SK-N-SH (cell line): ENCODE measurements around the gene PCYT1A. TPM values are rescaled to one million over a fixed set of nuclear protein-coding genes. Genes with fewer than 3 reads are reported as not detected.

Experiments
- CTCF ChIA-PET: fragments of 300-600, 350-600 bp; formaldehyde crosslinking; extraction: SDS; loops from one replicate; lab custom pipeline; 2021; lab: Yijun Ruan, JAX
- POLR2A ChIA-PET: fragments of 350-600 bp; sonication (Branson Sonifier 250); formaldehyde crosslinking; extraction: SDS; loops from one replicate; lab custom pipeline; 2020; ENCODE audit warnings: antibody characterized with exemption, inconsistent platforms; lab: Yijun Ruan, JAX
- DNase-seq: peaks from one replicate; pipeline ENCODE4 v3.0.0; 2012
- H2AFZ ChIP-seq: fragments of 200-600 bp; sonication (generic); 2 replicates; pipeline ENCODE4 v1.8.1; 2016; ENCODE audit warnings: antibody characterized with exemption, mild to moderate bottlenecking, low read depth
- H3F3A ChIP-seq: fragments of 200-600 bp; sonication (generic); replicated peaks from 2 replicates; pipeline ENCODE3; 2016; ENCODE audit warnings: antibody characterized with exemption, mild to moderate bottlenecking; ENCODE audit not compliant: insufficient read depth
- H3K27ac ChIP-seq, 2 experiments: fragments of 200-500 bp in 1 of 2; fragments of 200-600 bp in 1 of 2; sonication (Bioruptor generic) in 1 of 2; sonication (generic), shearing (Covaris generic) in 1 of 2; 2 replicates each; pipeline versions ENCODE4 v1.5.1 to v1.6.1; 2014 to 2016; ENCODE audit warnings: low read depth in 2 of 2, inconsistent platforms in 1 of 2, low read length in 1 of 2, mild to moderate bottlenecking in 1 of 2, mixed read lengths in 1 of 2
- H3K27me3 ChIP-seq: fragments of 200-600 bp; sonication (generic), shearing (Covaris generic); 2 replicates; pipeline ENCODE4 v1.6.1; 2016; ENCODE audit warnings: mixed run types; ENCODE audit not compliant: insufficient read depth
- H3K36me3 ChIP-seq, 2 experiments: fragments of 200-500 bp in 1 of 2; fragments of 200-600 bp in 1 of 2; sonication (Bioruptor generic) in 1 of 2; sonication (generic) in 1 of 2; replicated peaks in 1 of 2; 2 replicates each; pipeline versions ENCODE3 to v1.5.1; 2014 to 2016; ENCODE audit warnings: low read length in 1 of 2, mild to moderate bottlenecking in 1 of 2; ENCODE audit not compliant: insufficient read depth in 2 of 2, control insufficient read depth in 1 of 2
- H3K4me1 ChIP-seq, 2 experiments: fragments of 200-500 bp in 1 of 2; fragments of 200-600 bp in 1 of 2; sonication (Bioruptor generic) in 1 of 2; sonication (generic), shearing (Covaris generic) in 1 of 2; 2 replicates each; pipeline versions ENCODE4 v1.5.1 to v1.6.1; 2014 to 2016; ENCODE audit warnings: low read depth in 1 of 2, low read length in 1 of 2, mixed run types in 1 of 2; ENCODE audit not compliant: insufficient read depth in 2 of 2, control insufficient read depth in 1 of 2
- H3K4me2 ChIP-seq: fragments of 200-600 bp; sonication (generic), shearing (Covaris generic); 2 replicates; pipeline ENCODE4 v1.6.1; 2017; ENCODE audit warnings: mixed run types
- H3K4me3 ChIP-seq, 2 experiments: fragments of 200-500 bp in 1 of 2; fragments of 200-600 bp in 1 of 2; sonication (Bioruptor generic) in 1 of 2; sonication (generic), shearing (Covaris generic) in 1 of 2; 2 replicates each; pipeline versions ENCODE4 v1.5.1 to v1.8.1; 2014 to 2016; ENCODE audit warnings: low read depth in 2 of 2, inconsistent platforms in 1 of 2, low read length in 1 of 2, mild to moderate bottlenecking in 1 of 2, mixed read lengths in 1 of 2, moderate library complexity in 1 of 2
- H3K79me2 ChIP-seq: fragments of 200-600 bp; sonication (generic); 2 replicates; pipeline ENCODE4 v1.8.1; 2017; ENCODE audit warnings: mild to moderate bottlenecking; ENCODE audit not compliant: insufficient read depth
- H3K9ac ChIP-seq: fragments of 200-600 bp; sonication (generic); 2 replicates; pipeline ENCODE4 v1.6.1; 2017; ENCODE audit warnings: mixed run types
- H3K9me2 ChIP-seq: fragments of 200-600 bp; sonication (generic); 2 replicates; pipeline ENCODE4 v1.6.1; 2017; ENCODE audit warnings: mixed run types
- H3K9me3 ChIP-seq: fragments of 200-600 bp; sonication (generic); 2 replicates; pipeline ENCODE4 v1.6.1; 2017; ENCODE audit warnings: mixed run types, mild to moderate bottlenecking, moderate library complexity
- H4K20me1 ChIP-seq: fragments of 200-600 bp; sonication (generic); 2 replicates; pipeline ENCODE4 v1.6.1; 2017; ENCODE audit warnings: mild to moderate bottlenecking, mixed run types; ENCODE audit not compliant: insufficient read depth
- CHD2 ChIP-seq: fragments of 150-350 bp; IDR thresholded peaks from 2 replicates; pipeline ENCODE4 v1.6.1; 2018; ENCODE audit warnings: low read length; ENCODE audit not compliant: partially characterized antibody
- ELF1 ChIP-seq: IDR thresholded peaks from 2 replicates; pipeline ENCODE4 v1.4.0; 2012
- EP300 ChIP-seq, 2 experiments: IDR thresholded peaks; 2 replicates each; pipeline versions ENCODE4 v1.4.0 to v1.6.1; 2012; ENCODE audit warnings: borderline replicate concordance in 1 of 2, low read depth in 1 of 2, low read length in 1 of 2
- EZH2phosphoT487 ChIP-seq: fragments of 200-600 bp; sonication (generic); IDR thresholded peaks from 2 replicates; pipeline ENCODE4 v1.6.1; 2017; ENCODE audit warnings: low read depth, mixed run types, mild to moderate bottlenecking, antibody characterized with exemption, moderate library complexity, borderline replicate concordance
- FOXJ3 ChIP-seq: sonication (generic); formaldehyde crosslinking; IDR thresholded peaks from 2 replicates; pipeline ENCODE4 v1.5.1; 2020; ENCODE audit warnings: mild to moderate bottlenecking, missing genetic modification reagents
- FOXM1 ChIP-seq: IDR thresholded peaks from 2 replicates; pipeline ENCODE4 v1.4.0; 2012; ENCODE audit warnings: low read depth, mild to moderate bottlenecking
- GABPA ChIP-seq: IDR thresholded peaks from 2 replicates; pipeline ENCODE4 v1.4.0; 2012; ENCODE audit warnings: low read depth, mild to moderate bottlenecking
- GATA2 ChIP-seq: sonication (generic); formaldehyde crosslinking; IDR thresholded peaks from 2 replicates; pipeline ENCODE4 v1.5.0; 2020; ENCODE audit warnings: mild to moderate bottlenecking, missing genetic modification reagents
- NFIC ChIP-seq: IDR thresholded peaks from 2 replicates; pipeline ENCODE4 v1.4.0; 2012; ENCODE audit warnings: borderline replicate concordance
- PBX3 ChIP-seq: IDR thresholded peaks from 2 replicates; pipeline ENCODE4; 2012
- RFX5 ChIP-seq: IDR thresholded peaks from 2 replicates; pipeline ENCODE4 v1.6.1; 2012; ENCODE audit warnings: mild to moderate bottlenecking, improper control_type of control experiment, low read length
- SMC3 ChIP-seq: IDR thresholded peaks from 2 replicates; pipeline ENCODE4 v1.6.1; 2012; ENCODE audit warnings: low read depth, low read length, improper control_type of control experiment
- TCF12 ChIP-seq: IDR thresholded peaks from 2 replicates; pipeline ENCODE4 v1.4.0; 2012
- TEAD4 ChIP-seq: IDR thresholded peaks from 2 replicates; pipeline ENCODE4 v1.4.0; 2012; ENCODE audit warnings: mild to moderate bottlenecking, borderline replicate concordance; ENCODE audit not compliant: insufficient read depth
- USF2 ChIP-seq: fragments of 150-350 bp; IDR thresholded peaks from 2 replicates; pipeline ENCODE4 v1.6.1; 2017; ENCODE audit warnings: antibody characterized with exemption, low read length, low read depth, borderline replicate concordance
- ZBTB33 ChIP-seq: IDR thresholded peaks from 2 replicates; pipeline ENCODE4 v1.4.0; 2012; ENCODE audit warnings: low read depth, borderline replicate concordance
- WGBS: methylation state at CpG from one replicate; pipeline ENCODE4 v1.1.6; 2017; ENCODE audit warnings: low lambda C conversion rate; 5-methylcytosine and 5-hydroxymethylcytosine counted together
- polyA plus RNA-seq, 3 experiments: library from polyadenylated mRNA; depleted of rRNA; stranded (reverse); fragments of >200 nt; gene quantifications; 2 replicates each; pipeline ENCODE4 v1.2.3, GENCODE V29; 2012
- TF ChIP-seq, protein P1 (sequence below): IDR thresholded peaks from 2 replicates; pipeline ENCODE4 v1.6.1; 2012; ENCODE audit warnings: mild to moderate bottlenecking, low read depth, low read length, moderate library complexity
- TF ChIP-seq, protein P2 (sequence below): fragments of 200-600 bp; sonication (generic); IDR thresholded peaks from 2 replicates; pipeline ENCODE4 v1.6.1; 2017; ENCODE audit warnings: antibody characterized with exemption, mild to moderate bottlenecking, moderate library complexity
- TF ChIP-seq, protein P3 (sequence below): IDR thresholded peaks from 2 replicates; pipeline ENCODE4 v1.4.0; 2012; ENCODE audit warnings: low read depth, borderline replicate concordance

PCYT1A gene
- polyA plus RNA-seq, 1 of the 3 experiments (the other 2 are of a cell fraction): 45.9 TPM

DNA sequence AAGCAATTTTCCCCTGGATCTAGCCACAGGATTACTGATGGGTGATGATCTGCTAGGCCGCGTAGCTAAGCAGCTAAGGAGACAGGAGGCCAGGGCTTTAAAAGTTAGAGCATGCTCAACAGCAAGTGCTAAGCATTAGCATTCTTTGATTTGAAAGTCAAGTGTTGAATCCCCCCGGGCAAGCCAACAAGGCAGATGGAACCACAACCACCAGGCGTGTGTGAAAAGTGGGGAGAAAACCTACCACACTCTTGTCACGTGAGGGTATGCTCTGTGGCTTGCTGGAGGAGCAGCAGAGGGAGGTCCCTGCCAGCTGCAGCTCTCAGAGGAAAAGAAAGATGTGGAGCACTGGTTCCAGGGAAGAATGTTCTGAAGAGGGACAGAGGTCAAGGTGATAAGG, 50.3 kb downstream of the PCYT1A start:
- Histone ChIP-seq H3K9ac (no peak overlapping the region), H3K27ac (no peak overlapping the region), H3F3A (peaks cover 11% of the 10 kb centered on the region), H4K20me1 (no peaks in the 10 kb centered on the region), H3K27me3 (no peaks in the 10 kb centered on the region), H3K9me3 (no peaks in the 10 kb centered on the region), H3K4me3 (no peak overlapping the region), H3K9me2 (no peaks in the 10 kb centered on the region), H3K4me2 (no peak overlapping the region), H3K79me2 (no peaks in the 10 kb centered on the region), H2AFZ (no peak overlapping the region), H3K36me3 (peaks cover 35 to 46% of the 10 kb centered on the region in 2 experiments), H3K4me1 (no peaks in the 10 kb centered on the region)
- no peak for TF ChIP-seq USF2
- no peak for TF ChIP-seq ZBTB33
- no peak for TF ChIP-seq TEAD4
- no peak for TF ChIP-seq RFX5
- TF ChIP-seq FOXJ3 (CRISPR knock-in tag): no peak
- TF ChIP-seq NFIC: no peak
- no peak for TF ChIP-seq PBX3
- TF ChIP-seq CHD2: no peak
- no peak for TF ChIP-seq GATA2 (CRISPR knock-in tag)
- TF ChIP-seq, protein P1, sequence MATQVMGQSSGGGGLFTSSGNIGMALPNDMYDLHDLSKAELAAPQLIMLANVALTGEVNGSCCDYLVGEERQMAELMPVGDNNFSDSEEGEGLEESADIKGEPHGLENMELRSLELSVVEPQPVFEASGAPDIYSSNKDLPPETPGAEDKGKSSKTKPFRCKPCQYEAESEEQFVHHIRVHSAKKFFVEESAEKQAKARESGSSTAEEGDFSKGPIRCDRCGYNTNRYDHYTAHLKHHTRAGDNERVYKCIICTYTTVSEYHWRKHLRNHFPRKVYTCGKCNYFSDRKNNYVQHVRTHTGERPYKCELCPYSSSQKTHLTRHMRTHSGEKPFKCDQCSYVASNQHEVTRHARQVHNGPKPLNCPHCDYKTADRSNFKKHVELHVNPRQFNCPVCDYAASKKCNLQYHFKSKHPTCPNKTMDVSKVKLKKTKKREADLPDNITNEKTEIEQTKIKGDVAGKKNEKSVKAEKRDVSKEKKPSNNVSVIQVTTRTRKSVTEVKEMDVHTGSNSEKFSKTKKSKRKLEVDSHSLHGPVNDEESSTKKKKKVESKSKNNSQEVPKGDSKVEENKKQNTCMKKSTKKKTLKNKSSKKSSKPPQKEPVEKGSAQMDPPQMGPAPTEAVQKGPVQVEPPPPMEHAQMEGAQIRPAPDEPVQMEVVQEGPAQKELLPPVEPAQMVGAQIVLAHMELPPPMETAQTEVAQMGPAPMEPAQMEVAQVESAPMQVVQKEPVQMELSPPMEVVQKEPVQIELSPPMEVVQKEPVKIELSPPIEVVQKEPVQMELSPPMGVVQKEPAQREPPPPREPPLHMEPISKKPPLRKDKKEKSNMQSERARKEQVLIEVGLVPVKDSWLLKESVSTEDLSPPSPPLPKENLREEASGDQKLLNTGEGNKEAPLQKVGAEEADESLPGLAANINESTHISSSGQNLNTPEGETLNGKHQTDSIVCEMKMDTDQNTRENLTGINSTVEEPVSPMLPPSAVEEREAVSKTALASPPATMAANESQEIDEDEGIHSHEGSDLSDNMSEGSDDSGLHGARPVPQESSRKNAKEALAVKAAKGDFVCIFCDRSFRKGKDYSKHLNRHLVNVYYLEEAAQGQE: no peak
- no peak for TF ChIP-seq FOXM1
- no peak for TF ChIP-seq EZH2phosphoT487
- TF ChIP-seq SMC3: no peak
- TF ChIP-seq, protein P2, sequence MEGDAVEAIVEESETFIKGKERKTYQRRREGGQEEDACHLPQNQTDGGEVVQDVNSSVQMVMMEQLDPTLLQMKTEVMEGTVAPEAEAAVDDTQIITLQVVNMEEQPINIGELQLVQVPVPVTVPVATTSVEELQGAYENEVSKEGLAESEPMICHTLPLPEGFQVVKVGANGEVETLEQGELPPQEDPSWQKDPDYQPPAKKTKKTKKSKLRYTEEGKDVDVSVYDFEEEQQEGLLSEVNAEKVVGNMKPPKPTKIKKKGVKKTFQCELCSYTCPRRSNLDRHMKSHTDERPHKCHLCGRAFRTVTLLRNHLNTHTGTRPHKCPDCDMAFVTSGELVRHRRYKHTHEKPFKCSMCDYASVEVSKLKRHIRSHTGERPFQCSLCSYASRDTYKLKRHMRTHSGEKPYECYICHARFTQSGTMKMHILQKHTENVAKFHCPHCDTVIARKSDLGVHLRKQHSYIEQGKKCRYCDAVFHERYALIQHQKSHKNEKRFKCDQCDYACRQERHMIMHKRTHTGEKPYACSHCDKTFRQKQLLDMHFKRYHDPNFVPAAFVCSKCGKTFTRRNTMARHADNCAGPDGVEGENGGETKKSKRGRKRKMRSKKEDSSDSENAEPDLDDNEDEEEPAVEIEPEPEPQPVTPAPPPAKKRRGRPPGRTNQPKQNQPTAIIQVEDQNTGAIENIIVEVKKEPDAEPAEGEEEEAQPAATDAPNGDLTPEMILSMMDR: no peak
- no peak for TF ChIP-seq TCF12
- TF ChIP-seq EP300 (IDR thresholded peaks at IDR 0.05; ENCODE audit: borderline replicate concordance in 1 of 2, low read depth in 1 of 2, low read length in 1 of 2): no peak
- TF ChIP-seq, protein P3, sequence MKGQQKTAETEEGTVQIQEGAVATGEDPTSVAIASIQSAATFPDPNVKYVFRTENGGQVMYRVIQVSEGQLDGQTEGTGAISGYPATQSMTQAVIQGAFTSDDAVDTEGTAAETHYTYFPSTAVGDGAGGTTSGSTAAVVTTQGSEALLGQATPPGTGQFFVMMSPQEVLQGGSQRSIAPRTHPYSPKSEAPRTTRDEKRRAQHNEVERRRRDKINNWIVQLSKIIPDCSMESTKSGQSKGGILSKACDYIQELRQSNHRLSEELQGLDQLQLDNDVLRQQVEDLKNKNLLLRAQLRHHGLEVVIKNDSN: no peak
- TF ChIP-seq GABPA: no peak
- no peak for TF ChIP-seq ELF1
- ChIA-PET CTCF (interaction anchor here (1.0 kb wide), 1 partner anchor 16 kb away, joined by 3 read pairs; no protein-coding TSS in a partner anchor), POLR2A (no interaction called here)
- DNase-seq: no peak
- 87% methylated on average over 5 of the region's 5 CpGs for WGBS
